ENCODE data around the gene PTGER4.

DNA sequence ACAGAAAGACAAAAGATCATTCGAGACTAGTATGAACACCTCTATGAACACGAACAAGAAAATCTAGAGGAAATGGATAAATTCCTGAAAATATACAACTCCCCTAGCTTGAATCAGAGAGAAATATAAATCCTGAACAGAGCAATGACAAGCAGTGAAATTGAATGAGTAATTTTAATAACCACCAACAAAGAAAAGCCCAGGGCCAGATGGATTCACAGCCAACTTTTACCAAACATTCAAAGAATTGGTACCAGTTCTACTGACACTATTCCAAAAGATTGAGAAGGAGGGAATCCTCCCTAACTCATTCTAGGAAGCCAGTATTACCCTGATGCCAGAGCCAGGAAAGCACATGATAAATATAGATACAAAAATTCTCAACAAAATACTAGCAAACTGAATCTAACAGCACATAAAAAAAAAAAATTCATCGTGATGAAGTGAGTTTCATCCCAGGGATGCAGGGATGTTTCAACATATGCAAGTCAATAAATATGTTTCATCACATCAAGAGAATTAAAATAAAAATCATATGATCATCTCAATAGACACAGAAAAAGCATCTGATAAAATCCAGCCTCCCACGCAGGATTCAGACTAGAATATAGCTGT lies 25.2 kb upstream of the PTGER4 start:
- TF ChIP-seq CTCF (IDR thresholded peaks at IDR 0.05), result no peak
- TF ChIP-seq POLR2A (IDR thresholded peaks at IDR 0.05; ENCODE audit: low read depth), result no peak
